ENCODE measurements around the gene B3GNT7. TPM values are rescaled to one million over a fixed set of nuclear protein-coding genes. Genes with fewer than 3 reads are reported as not detected.
A peak's percentile ranks its signal among the peaks of the same experiment; 100 is the strongest.

Gene B3GNT7
- total RNA-seq, 2 donors from 2014 or later, result 13.0 to 32.3 TPM

DNA sequence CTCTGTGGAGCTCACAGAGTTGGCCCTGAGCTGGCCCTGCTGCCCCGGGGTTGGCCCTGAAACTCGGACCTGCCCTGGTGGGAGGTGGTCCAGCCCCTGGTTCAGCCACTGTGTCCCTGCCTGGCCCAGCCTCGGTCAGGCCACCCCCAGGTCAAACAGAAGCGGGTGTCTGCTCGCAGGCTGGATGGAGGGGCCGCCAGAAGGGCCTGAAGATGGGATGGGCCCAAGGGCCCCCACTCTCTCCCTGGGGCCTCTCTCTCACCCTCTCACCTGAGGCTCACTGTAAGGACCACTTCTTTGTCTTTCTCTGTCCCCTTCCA, 25.1 kb upstream of the B3GNT7 start:
- Histone ChIP-seq H3K27ac (ENCODE audit: low read depth, low read length) (peak overlapping the region; percentile 8), H3K36me3 (ENCODE audit: control insufficient read depth, insufficient read depth, low read length) (no peaks in the 10 kb centered on the region), H3K9me3 (ENCODE audit: control insufficient read depth, low read length) (no peaks in the 10 kb centered on the region), H3K27me3 (ENCODE audit: control insufficient read depth, insufficient read depth, low read length, poor library complexity, severe bottlenecking) (no peaks in the 10 kb centered on the region), H3K4me3 (ENCODE audit: low read length) (no peak overlapping the region), H3K9ac (ENCODE audit: extremely low read depth, low read length, poor library complexity, severe bottlenecking) (no peak overlapping the region), H3K4me1 (ENCODE audit: control insufficient read depth, insufficient read depth, low read length) (no peaks in the 10 kb centered on the region)
- peaks cover 15% of the 10 kb centered on the region for H3K4me1 Mint-ChIP-seq
- WGBS, 2 experiments (ENCODE audit: insufficient coverage in 1 of 2, insufficient read length in 1 of 2), result 71 to 77% methylated on average over 4 to 6 of the region's 6 CpGs
- no peaks in the 10 kb centered on the region for H3K27me3 Mint-ChIP-seq (ENCODE audit: insufficient read depth)
- no peak overlapping the region for H3K4me3 Mint-ChIP-seq
- no peak for TF ChIP-seq CTCF (conservative IDR thresholded peaks at IDR 0.05)
- H3K27ac Mint-ChIP-seq, result peak overlapping the region; percentile 87
- H3K36me3 Mint-ChIP-seq (ENCODE audit: low read depth), result peaks cover 7% of the 10 kb centered on the region
- no peak for DNase-seq
- peaks cover under 1% of the 10 kb centered on the region for H3K9me3 Mint-ChIP-seq

DNA sequence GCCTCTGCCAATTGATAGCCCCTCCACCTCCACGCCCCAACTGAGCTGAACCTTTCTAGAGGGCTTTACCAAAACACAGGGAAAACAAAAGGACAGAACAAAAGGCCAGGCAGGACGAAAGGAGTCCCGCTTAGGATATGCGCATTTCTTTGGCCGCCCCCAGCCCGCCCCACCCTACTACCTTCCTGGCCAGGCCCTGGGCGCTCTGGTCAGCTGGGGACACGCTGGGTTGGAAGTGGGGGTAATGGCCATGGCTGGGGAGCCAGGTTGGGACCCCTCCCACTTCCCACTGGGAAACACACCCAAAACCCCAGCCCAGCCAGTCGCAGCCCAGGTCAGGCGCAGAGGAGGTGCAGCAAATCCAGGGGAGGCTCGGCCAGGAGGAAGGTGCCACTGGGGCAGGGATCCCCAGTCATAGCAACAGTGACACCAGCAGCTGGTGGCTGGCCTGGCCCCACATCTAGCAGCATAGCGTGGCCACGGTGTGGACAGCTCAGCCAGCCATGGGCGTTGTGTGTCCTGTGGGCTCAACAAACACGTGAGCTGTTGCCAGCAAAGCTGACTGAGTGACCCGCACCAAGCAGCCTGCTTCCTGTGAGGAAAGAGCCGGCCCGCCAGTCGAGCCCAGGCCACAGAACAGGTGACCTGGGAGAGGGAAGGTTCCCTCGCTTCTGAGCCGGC, 24.6 kb upstream of the B3GNT7 start:
- H3K4me1 Mint-ChIP-seq, result peaks cover 19% of the 10 kb centered on the region
- H3K4me3 Mint-ChIP-seq, result no peak overlapping the region
- H3K27me3 Mint-ChIP-seq (ENCODE audit: insufficient read depth), result no peaks in the 10 kb centered on the region

DNA sequence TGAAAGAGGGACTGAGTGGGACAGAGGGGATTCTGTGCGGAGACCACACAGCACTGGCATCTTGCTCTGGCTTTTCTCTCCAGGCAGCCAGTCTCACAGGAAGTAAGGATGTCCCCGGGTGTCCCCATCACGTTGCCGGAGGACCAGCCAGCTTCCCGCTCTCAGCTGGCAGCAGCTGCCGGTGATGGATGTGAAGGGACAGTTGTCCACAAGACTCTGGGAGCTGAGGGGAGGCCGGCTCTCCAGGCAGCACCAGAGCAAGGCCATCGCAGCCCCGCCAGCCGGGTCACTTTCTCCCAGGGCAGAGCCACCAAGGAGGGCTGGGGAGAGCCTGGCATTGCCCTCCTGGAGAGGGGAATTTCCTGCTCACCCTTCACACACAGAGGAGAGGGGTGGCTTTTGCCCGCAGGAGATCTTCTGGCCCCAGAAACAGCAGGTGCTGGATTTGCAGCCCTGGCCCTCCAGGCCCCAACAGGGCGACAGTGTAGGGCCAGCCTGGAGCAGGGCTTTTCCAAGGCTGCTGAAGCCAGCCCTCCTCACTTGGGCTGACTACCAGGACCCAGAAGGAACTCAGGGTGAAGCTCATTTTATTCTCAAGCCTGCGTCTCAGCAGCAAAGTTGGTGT, 24.0 kb upstream of the B3GNT7 start:
- TF ChIP-seq CTCF (conservative IDR thresholded peaks at IDR 0.05), result no peak
- WGBS, 2 experiments (ENCODE audit: insufficient coverage in 1 of 2, insufficient read length in 1 of 2), result 88 to 90% methylated on average over 5 to 13 of the region's 13 CpGs
- no peak for DNase-seq
- H3K36me3 ChIP-seq (ENCODE audit: control insufficient read depth, insufficient read depth, low read length), result no peaks in the 10 kb centered on the region
- H3K4me1 Mint-ChIP-seq, result peaks cover 22% of the 10 kb centered on the region
- H3K27ac ChIP-seq (ENCODE audit: low read depth, low read length), result no peak overlapping the region
- H3K27me3 Mint-ChIP-seq (ENCODE audit: insufficient read depth), result no peaks in the 10 kb centered on the region
- no peak overlapping the region for H3K4me3 ChIP-seq (ENCODE audit: low read length)
- peaks cover 4% of the 10 kb centered on the region for H3K36me3 Mint-ChIP-seq (ENCODE audit: low read depth)
- no peaks in the 10 kb centered on the region for H3K9me3 ChIP-seq (ENCODE audit: control insufficient read depth, low read length)
- no peaks in the 10 kb centered on the region for H3K27me3 ChIP-seq (ENCODE audit: control insufficient read depth, insufficient read depth, low read length, poor library complexity, severe bottlenecking)
- H3K9me3 Mint-ChIP-seq, result peaks cover 4% of the 10 kb centered on the region
- H3K4me3 Mint-ChIP-seq, result no peak overlapping the region
- H3K4me1 ChIP-seq (ENCODE audit: control insufficient read depth, insufficient read depth, low read length), result no peaks in the 10 kb centered on the region
- H3K9ac ChIP-seq (ENCODE audit: extremely low read depth, low read length, poor library complexity, severe bottlenecking), result no peak overlapping the region
- peak overlapping the region; percentile 87 for H3K27ac Mint-ChIP-seq

More for the DNA sequence above, 24.6 kb upstream of the B3GNT7 start:
- H3K36me3 Mint-ChIP-seq (ENCODE audit: low read depth), result peaks cover 5% of the 10 kb centered on the region
- peak overlapping the region; percentile 87 for H3K27ac Mint-ChIP-seq
- H3K36me3 ChIP-seq (ENCODE audit: control insufficient read depth, insufficient read depth, low read length), result no peaks in the 10 kb centered on the region
- no peak overlapping the region for H3K9ac ChIP-seq (ENCODE audit: extremely low read depth, low read length, poor library complexity, severe bottlenecking)
- DNase-seq, result peak; percentile 88
- H3K9me3 Mint-ChIP-seq, result peaks cover 4% of the 10 kb centered on the region
- H3K27me3 ChIP-seq (ENCODE audit: control insufficient read depth, insufficient read depth, low read length, poor library complexity, severe bottlenecking), result no peaks in the 10 kb centered on the region
- TF ChIP-seq CTCF (conservative IDR thresholded peaks at IDR 0.05), result no peak
- H3K27ac ChIP-seq (ENCODE audit: low read depth, low read length), result no peak overlapping the region
- 73 to 75% methylated on average over 11 to 21 of the region's 21 CpGs for WGBS, 2 experiments (ENCODE audit: insufficient coverage in 1 of 2, insufficient read length in 1 of 2)
- H3K9me3 ChIP-seq (ENCODE audit: control insufficient read depth, low read length), result no peaks in the 10 kb centered on the region
- H3K4me1 ChIP-seq (ENCODE audit: control insufficient read depth, insufficient read depth, low read length), result no peaks in the 10 kb centered on the region
- no peak overlapping the region for H3K4me3 ChIP-seq (ENCODE audit: low read length)
